Calu3 (cell line): Measurements from ENCODE around the gene KCNG2. TPM values are rescaled to one million over a fixed set of nuclear protein-coding genes. Genes with fewer than 3 reads are reported as not detected.

Experiments
- BruUV-seq: library from RNA; stranded (reverse); fragments of 400-500 nt; replicated peaks from 2 replicates; lab custom pipeline; 2021; lab: Mats Ljungman, UMichigan
- CTCF ChIA-PET: fragments of 300-600 bp; sonication (Branson Sonifier 250); formaldehyde crosslinking; loops from one replicate; lab custom pipeline; 2022; ENCODE audit warnings: antibody characterized with exemption; lab: Charles Lee
- DNase-seq: peaks from one replicate; pipeline ENCODE4 v3.0.0; 2022
- H3K27ac Mint-ChIP-seq: one replicate; pipeline ENCODE4 v1.8.0; 2022; ENCODE audit warnings: mixed read lengths; ENCODE audit not compliant: unreplicated experiment
- H3K27me3 Mint-ChIP-seq: one replicate; pipeline ENCODE4 v1.8.0; 2022; ENCODE audit warnings: mixed read lengths; ENCODE audit not compliant: unreplicated experiment
- H3K36me3 Mint-ChIP-seq: one replicate; pipeline ENCODE4 v1.8.0; 2022; ENCODE audit warnings: mild to moderate bottlenecking, moderate library complexity, mixed read lengths; ENCODE audit not compliant: insufficient read depth, unreplicated experiment
- H3K4me1 Mint-ChIP-seq: one replicate; pipeline ENCODE4 v1.8.0; 2022; ENCODE audit warnings: mild to moderate bottlenecking, low read depth, mixed read lengths; ENCODE audit not compliant: unreplicated experiment
- H3K4me3 Mint-ChIP-seq: one replicate; pipeline ENCODE4 v1.8.0; 2022; ENCODE audit warnings: mild to moderate bottlenecking, low read depth, moderate library complexity, mixed read lengths; ENCODE audit not compliant: unreplicated experiment
- H3K9me3 Mint-ChIP-seq: one replicate; pipeline ENCODE4 v1.8.0; 2022; ENCODE audit warnings: low read depth, mixed read lengths; ENCODE audit not compliant: unreplicated experiment
- CTCF ChIP-seq: fragments of 200-600 bp; IDR thresholded peaks from one replicate; pipeline ENCODE4 v1.8.0; 2022; ENCODE audit warnings: antibody characterized with exemption; ENCODE audit not compliant: unreplicated experiment
- intact Hi-C: fragments of 100-400 bp; cut with micrococcal nuclease; formaldehyde crosslinking; loops from one replicate; pipeline ENCODE4 v1.10.0; 2022; ENCODE audit not compliant: unreplicated experiment
- total RNA-seq: library from RNA; stranded (reverse); gene quantifications from 2 replicates; pipeline ENCODE4 v1.2.3, GENCODE V29; 2022

Gene KCNG2
- total RNA-seq, 1 experiment from 2014 or later: not detected

- no peak for DNase-seq
- CTCF ChIA-PET: no interaction called here
- no peaks in the 10 kb centered on the region for H3K4me1 Mint-ChIP-seq
- H3K4me3 Mint-ChIP-seq: no peak overlapping the region
- H3K9me3 Mint-ChIP-seq: peaks cover 5% of the 10 kb centered on the region
- TF ChIP-seq CTCF: no peak
- H3K36me3 Mint-ChIP-seq: no peaks in the 10 kb centered on the region
- BruUV-seq: no TSS peak
- no peaks in the 10 kb centered on the region for H3K27me3 Mint-ChIP-seq
- H3K27ac Mint-ChIP-seq: no peak overlapping the region
- intact Hi-C loops: no loop called here
Observed at GRCh38 chr18:79770501-79770815, 27.3 kb upstream of the KCNG2 start.

- no TSS peak for BruUV-seq
- no peak for DNase-seq
- Mint-ChIP-seq H3K36me3 (no peaks in the 10 kb centered on the region), H3K4me1 (no peaks in the 10 kb centered on the region), H3K4me3 (no peak overlapping the region), H3K9me3 (peaks cover 3% of the 10 kb centered on the region), H3K27me3 (no peaks in the 10 kb centered on the region), H3K27ac (no peak overlapping the region)
- intact Hi-C loops: no loop called here
- no peak for TF ChIP-seq CTCF
- CTCF ChIA-PET: no interaction called here
Observed at GRCh38 chr18:79770826-79771225, 26.9 kb upstream of the KCNG2 start.

- H3K27me3 Mint-ChIP-seq: no peaks in the 10 kb centered on the region
- H3K9me3 Mint-ChIP-seq: peaks cover 4% of the 10 kb centered on the region
- H3K36me3 Mint-ChIP-seq: no peaks in the 10 kb centered on the region
- no peak overlapping the region for H3K4me3 Mint-ChIP-seq
- no TSS peak for BruUV-seq
- TF ChIP-seq CTCF: no peak
- CTCF ChIA-PET: no interaction called here
- H3K4me1 Mint-ChIP-seq: no peaks in the 10 kb centered on the region
- no peak for DNase-seq
- intact Hi-C loops: no loop called here
- no peak overlapping the region for H3K27ac Mint-ChIP-seq
Observed at GRCh38 chr18:79771446-79772107, 26.2 kb upstream of the KCNG2 start.

GRCh38 chr18:79772108-79772864 is 25.5 kb upstream of the KCNG2 start:
- BruUV-seq: no TSS peak
- CTCF ChIA-PET: no interaction called here
- peaks cover 4% of the 10 kb centered on the region for H3K9me3 Mint-ChIP-seq
- TF ChIP-seq CTCF: no peak
- intact Hi-C loops: no loop called here
- no peak overlapping the region for H3K4me3 Mint-ChIP-seq
- no peaks in the 10 kb centered on the region for H3K36me3 Mint-ChIP-seq
- H3K4me1 Mint-ChIP-seq: no peaks in the 10 kb centered on the region
- no peak overlapping the region for H3K27ac Mint-ChIP-seq
- DNase-seq: no peak
- peaks cover 6% of the 10 kb centered on the region for H3K27me3 Mint-ChIP-seq
